Uterus (tissue), 4 donors: ENCODE results near the gene JPH4. TPM values are rescaled to one million over a fixed set of nuclear protein-coding genes. Genes with fewer than 3 reads are reported as not detected.

Experiments used
- DNase-seq, 2 donors: peaks; one replicate each; pipeline ENCODE4 v3.0.0-alpha.2; 2019 to 2020
- H3K27ac ChIP-seq, 2 donors: fragments of 200-600 bp; sonication (generic); 1 replicate in 1 of 2; 2 replicates in 1 of 2; pipeline ENCODE4 v1.5.1; 2016 to 2018
- H3K27me3 ChIP-seq, 2 donors: fragments of 200-600 bp; sonication (generic); one replicate each; pipeline ENCODE4 v1.5.1; 2018 to 2019; ENCODE audit warnings: control low read depth in 1 of 2
- H3K36me3 ChIP-seq, 2 donors: fragments of 200-600 bp; sonication (generic); one replicate each; pipeline ENCODE4 v1.5.1; 2019; ENCODE audit warnings: control low read depth in 1 of 2
- H3K4me1 ChIP-seq, 2 donors: fragments of 200-600 bp; sonication (generic); one replicate each; pipeline ENCODE4 v1.5.1; 2018 to 2019; ENCODE audit warnings: control low read depth in 1 of 2
- H3K4me3 ChIP-seq, 2 donors: fragments of 200-600 bp; sonication (generic); 1 replicate in 1 of 2; 2 replicates in 1 of 2; pipeline ENCODE4 v1.5.1; 2018 to 2019; ENCODE audit warnings: mild to moderate bottlenecking in 1 of 2
- H3K9me3 ChIP-seq, 2 donors: fragments of 200-600 bp; sonication (generic); one replicate each; pipeline ENCODE4 v1.5.1; 2019; ENCODE audit warnings: control low read depth in 1 of 2
- CTCF ChIP-seq, 4 experiments: fragments of 200-600 bp in 2 of 4; fragments of 450-650 bp in 2 of 4; sonication (generic) in 2 of 4; IDR thresholded peaks; one replicate each; pipeline ENCODE4 v1.5.1; 2016 to 2019; ENCODE audit warnings: antibody characterized with exemption in 4 of 4, mild to moderate bottlenecking in 2 of 4, moderate library complexity in 1 of 4
- POLR2A ChIP-seq, 2 donors: fragments of 450-650 bp; IDR thresholded peaks; one replicate each; pipeline ENCODE4 v1.6.1; 2016; ENCODE audit warnings: antibody characterized with exemption in 2 of 2, mild to moderate bottlenecking in 1 of 2, moderate library complexity in 1 of 2
- intact Hi-C: fragments of 100-400 bp; cut with DNase I; formaldehyde crosslinking; loops from one replicate; pipeline ENCODE4 v1.15.1; 2023; ENCODE audit warnings: low total_unique reads
- total RNA-seq, 4 donors: library from RNA; depleted of rRNA in 3 of 4; stranded (reverse); fragments of >200 nt in 3 of 4; gene quantifications; one replicate each; pipeline versions ENCODE4 v1.1.0 to v1.2.4, GENCODE V29; 2014 to 2023
- donor health status: DM: yes; HTN: yes; CAD: no.

Gene JPH4
- total RNA-seq, 4 donors from 2014 or later = 2.4 to 49.2 (median 19.9) TPM

- intact Hi-C loops = no loop called here
- H3K4me3 ChIP-seq = no peak overlapping the region
Measured at GRCh38 chr14:23618415-23618988, 39.9 kb upstream of the JPH4 start.

GRCh38 chr14:23617539-23617938 lies 38.9 kb upstream of the JPH4 start:
- intact Hi-C loops = no loop called here
- H3K36me3 ChIP-seq = no peaks in the 10 kb centered on the region
- no peak for DNase-seq
- no peaks in the 10 kb centered on the region for H3K4me1 ChIP-seq
- H3K4me3 ChIP-seq = no peak overlapping the region
- H3K27me3 ChIP-seq = no peaks in the 10 kb centered on the region
- H3K27ac ChIP-seq = no peak overlapping the region
- TF ChIP-seq CTCF (IDR thresholded peaks at IDR 0.05) = no peak
- no peak for TF ChIP-seq POLR2A (IDR thresholded peaks at IDR 0.05)
- no peaks in the 10 kb centered on the region for H3K9me3 ChIP-seq

More at GRCh38 chr14:23618415-23618988, 39.9 kb upstream of the JPH4 start:
- TF ChIP-seq CTCF (IDR thresholded peaks at IDR 0.05) (no peak), POLR2A (IDR thresholded peaks at IDR 0.05) (no peak)
- Histone ChIP-seq H3K27me3 (no peaks in the 10 kb centered on the region), H3K36me3 (no peaks in the 10 kb centered on the region), H3K9me3 (no peaks in the 10 kb centered on the region), H3K27ac (no peak overlapping the region), H3K4me1 (no peaks in the 10 kb centered on the region)
- DNase-seq = no peak

GRCh38 chr14:23615856-23616255 lies 37.3 kb upstream of the JPH4 start:
- DNase-seq = no peak
- H3K4me3 ChIP-seq = no peak overlapping the region
- intact Hi-C loops = no loop called here
- TF ChIP-seq POLR2A (IDR thresholded peaks at IDR 0.05) = no peak
- no peak for TF ChIP-seq CTCF (IDR thresholded peaks at IDR 0.05)
- H3K27ac ChIP-seq = no peak overlapping the region
- H3K9me3 ChIP-seq = no peaks in the 10 kb centered on the region
- no peaks in the 10 kb centered on the region for H3K27me3 ChIP-seq
- H3K36me3 ChIP-seq = no peaks in the 10 kb centered on the region
- H3K4me1 ChIP-seq = no peaks in the 10 kb centered on the region

- no peak for DNase-seq
- Histone ChIP-seq H3K4me3 (no peak overlapping the region), H3K4me1 (no peaks in the 10 kb centered on the region), H3K36me3 (no peaks in the 10 kb centered on the region), H3K27me3 (no peaks in the 10 kb centered on the region), H3K9me3 (no peaks in the 10 kb centered on the region), H3K27ac (no peak overlapping the region)
- TF ChIP-seq CTCF (IDR thresholded peaks at IDR 0.05) (no peak), POLR2A (IDR thresholded peaks at IDR 0.05) (no peak)
- intact Hi-C loops = no loop called here
Measured at GRCh38 chr14:23614395-23614828, 35.8 kb upstream of the JPH4 start.

- no peak overlapping the region for H3K4me3 ChIP-seq
- TF ChIP-seq POLR2A (IDR thresholded peaks at IDR 0.05) (no peak), CTCF (IDR thresholded peaks at IDR 0.05) (no peak)
- H3K27me3 ChIP-seq = no peaks in the 10 kb centered on the region
- no peak for DNase-seq
- intact Hi-C loops = no loop called here
- no peak overlapping the region for H3K27ac ChIP-seq
- H3K9me3 ChIP-seq = no peaks in the 10 kb centered on the region
- H3K4me1 ChIP-seq = no peaks in the 10 kb centered on the region
- no peaks in the 10 kb centered on the region for H3K36me3 ChIP-seq
Measured at GRCh38 chr14:23613242-23614070, 34.9 kb upstream of the JPH4 start.
